ENCODE measurements around the gene BCAR3.
"Not testable (repeated sequence)": the region's sequence is repeated elsewhere in the genome, so short reads cannot be mapped to it uniquely, and the experiment has no call there.

The BCAR3 gene

GRCh38 chr1:93574511-93574910 is 107.1 kb downstream of the BCAR3 start:
- DNase-seq: no peak

DNA sequence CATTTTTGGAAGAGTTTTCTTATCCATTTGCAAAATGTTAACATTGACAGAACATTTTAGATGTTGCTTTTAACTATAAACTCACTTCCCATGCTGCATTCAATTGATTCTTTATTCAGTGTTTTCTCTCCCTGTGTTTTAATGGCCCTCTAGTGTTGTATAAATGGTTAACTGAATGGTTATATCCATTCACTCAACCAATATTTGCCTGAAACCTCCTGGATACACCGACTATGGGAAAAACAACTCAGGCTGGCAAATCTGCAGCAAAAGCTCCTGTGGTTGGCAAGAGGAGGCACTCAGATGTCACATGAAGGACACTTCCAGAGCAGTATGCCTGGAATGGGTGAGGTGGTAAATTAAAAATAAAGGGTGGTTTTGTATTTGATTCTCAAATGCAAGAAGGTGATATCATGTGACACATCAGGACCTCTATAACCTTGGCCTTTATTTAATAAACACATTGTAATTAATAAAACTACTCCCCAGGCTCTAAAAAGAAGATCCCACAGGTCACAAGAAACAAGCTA is 107.6 kb downstream of the BCAR3 start:
- DNase-seq: no peak

GRCh38 chr1:93571623-93572310 is 109.9 kb downstream of the BCAR3 start:
- DNase-seq: no peak

GRCh38 chr1:93569489-93569888 is 112.1 kb downstream of the BCAR3 start:
- DNase-seq: no peak

GRCh38 chr1:93567255-93567918 is 114.2 kb downstream of the BCAR3 start:
- no peak for DNase-seq

- DNase-seq: no peak
Observed at GRCh38 chr1:93566227-93566626, 115.4 kb downstream of the BCAR3 start.

DNA sequence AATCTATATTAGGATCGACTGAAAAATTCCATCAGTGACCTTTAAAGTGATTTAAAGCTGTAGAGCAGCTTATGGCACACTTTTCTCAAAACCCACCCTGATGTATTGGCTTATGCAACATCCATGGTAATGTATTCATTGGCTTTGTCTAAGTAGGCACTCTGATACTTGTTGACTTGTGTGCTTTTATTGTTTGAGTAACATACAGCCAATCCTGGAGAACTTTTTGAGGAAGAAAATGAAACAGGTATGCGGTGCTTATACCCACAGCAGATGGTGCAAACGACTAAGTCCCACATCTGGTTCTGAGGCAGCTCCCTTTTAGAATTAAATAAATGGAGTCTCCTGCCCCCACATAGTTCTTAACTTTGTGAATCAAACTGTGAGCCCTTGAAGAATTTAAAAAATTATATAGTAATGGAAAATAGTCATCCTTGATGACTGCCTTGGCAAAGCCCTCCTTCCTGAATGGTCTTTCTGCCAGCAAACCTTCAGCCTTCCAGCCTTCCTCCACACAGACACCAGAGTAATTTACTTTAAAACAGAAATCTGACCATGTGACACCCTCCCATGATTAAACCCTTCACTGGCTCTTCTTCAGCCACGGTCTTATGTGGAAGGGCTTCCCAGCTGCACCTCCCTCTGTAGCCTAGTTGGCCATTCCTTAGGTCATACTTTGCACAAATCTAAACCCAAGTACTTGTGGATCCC is 116.0 kb downstream of the BCAR3 start:
- DNase-seq: no peak

- DNase-seq: no peak
Observed at GRCh38 chr1:93559695-93560094, 121.9 kb downstream of the BCAR3 start.

DNA sequence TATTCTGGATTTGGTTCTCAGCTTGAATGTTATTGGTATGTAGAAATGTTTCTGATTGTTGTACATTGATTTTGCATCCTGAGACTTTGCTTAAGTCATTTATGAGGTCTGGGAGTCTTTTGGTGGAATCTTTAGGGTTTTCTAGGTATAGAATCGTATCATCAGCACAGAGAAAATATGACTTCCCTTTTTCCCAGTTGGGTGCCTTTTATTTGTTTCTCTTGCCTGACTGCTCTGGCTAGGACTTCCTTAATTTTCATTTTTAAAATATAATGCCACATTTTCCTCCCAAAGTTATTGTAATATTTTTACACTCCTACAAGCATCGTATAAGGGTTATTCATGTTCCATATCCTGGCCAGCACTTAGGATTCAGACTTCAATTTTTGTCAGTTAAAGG is 122.6 kb downstream of the BCAR3 start:
- DNase-seq: no peak

GRCh38 chr1:93556291-93556690 is 125.3 kb downstream of the BCAR3 start:
- no peak for DNase-seq

GRCh38 chr1:93554883-93555872 is 126.5 kb downstream of the BCAR3 start:
- no peak for DNase-seq

DNA sequence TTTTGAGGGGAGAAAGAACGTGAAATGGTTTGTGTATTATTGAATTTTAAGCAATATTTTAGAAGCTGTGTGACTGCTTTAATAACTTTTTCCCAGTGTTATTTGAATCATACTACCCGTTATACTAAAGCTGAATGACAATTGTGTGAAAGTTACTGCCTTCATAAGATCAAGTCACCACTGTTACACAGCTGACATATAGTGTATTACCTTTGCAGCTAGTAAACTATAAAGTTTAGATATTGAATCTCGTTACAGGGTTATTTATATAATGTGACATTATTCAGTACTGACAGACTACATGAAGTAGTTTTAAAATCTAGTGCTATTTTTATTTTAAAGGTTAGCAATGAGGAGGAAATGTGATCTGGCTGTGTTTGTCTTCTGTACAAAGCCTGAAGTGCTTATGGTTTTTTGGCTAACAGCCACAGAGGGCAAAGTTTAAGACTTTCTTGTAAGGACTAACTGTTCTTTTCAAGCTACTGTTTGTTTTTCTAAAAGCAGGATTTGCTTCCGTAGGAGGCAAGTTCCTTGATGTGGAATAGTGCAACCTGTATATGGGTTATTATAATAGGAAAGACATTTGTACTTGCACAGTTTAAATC is 127.6 kb downstream of the BCAR3 start:
- not testable (repeated sequence) for DNase-seq

GRCh38 chr1:93552741-93553455 is 128.7 kb downstream of the BCAR3 start:
- no peak for DNase-seq

DNA sequence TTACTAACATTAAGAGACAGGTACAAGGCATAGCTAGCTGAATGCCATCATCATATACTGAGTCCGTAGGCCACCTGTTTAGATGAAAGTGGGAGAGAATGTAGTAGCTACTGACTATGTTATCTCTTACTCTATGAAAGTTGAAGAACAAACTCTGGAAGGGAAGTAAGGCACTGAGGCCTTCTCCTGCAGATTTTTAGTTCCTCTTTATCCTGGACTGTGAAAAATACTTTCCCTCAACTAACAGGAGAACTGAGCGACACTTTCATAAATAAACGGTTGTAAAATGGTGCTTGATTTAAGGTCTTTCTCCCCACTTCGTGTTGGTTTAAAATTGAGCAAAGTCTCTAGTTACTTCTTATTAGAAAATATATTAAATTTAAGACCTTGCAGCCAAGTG is 131.8 kb downstream of the BCAR3 start:
- DNase-seq: no peak

- no peak for DNase-seq
Observed at GRCh38 chr1:93549131-93549530, 132.5 kb downstream of the BCAR3 start.

DNA sequence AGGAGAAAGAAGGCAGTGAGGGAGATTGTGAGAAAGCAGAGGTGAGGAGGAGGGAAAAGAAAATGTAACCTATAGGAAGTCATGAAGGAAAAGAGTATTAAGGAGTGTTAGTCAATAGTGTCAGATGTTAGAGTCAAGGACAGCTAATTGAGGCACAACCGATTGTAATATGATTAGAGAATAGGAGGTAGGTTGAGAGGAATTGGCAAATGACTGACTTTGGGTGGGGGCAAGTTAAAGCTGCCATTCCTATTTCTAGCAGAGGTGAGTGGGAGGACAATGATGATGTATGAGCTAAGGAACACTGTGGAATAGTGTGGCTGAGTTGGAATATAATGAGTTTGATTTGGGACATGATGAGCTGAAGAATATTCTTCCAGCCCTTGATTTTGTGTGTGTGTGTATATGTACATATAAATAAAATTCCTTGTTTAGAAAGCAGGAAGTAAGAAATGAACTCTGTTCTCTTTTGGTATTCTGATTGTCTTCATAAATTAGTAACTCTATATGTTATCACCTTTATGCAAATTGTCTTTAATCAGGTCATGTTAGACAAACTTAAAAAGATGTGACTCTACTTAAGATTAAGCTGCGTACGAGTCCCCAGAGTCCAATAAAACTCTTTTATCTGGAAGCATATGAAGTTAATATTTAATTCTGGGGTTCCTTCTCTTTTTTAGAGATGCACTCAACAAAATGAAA is 135.3 kb downstream of the BCAR3 start:
- no peak for DNase-seq

DNA sequence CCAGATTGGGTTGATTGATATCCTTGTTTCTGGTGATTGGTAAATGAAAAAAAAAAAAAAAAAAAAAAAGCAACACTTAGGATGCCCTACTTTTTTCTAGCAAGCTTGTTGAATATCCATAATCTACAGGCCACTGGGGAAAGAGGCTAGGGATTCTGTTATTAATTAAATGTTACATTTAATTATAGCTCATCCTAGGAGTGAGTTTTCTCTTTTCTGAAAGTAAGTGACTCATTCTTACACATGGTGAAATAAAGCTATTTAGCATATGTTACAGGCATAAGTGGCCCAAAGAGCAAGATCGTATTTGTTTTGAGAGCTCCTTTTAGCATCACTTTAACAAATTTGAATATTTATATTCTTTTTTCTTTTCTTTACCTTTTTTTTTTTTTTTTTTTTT is 139.2 kb downstream of the BCAR3 start:
- DNase-seq: no peak

- DNase-seq: no peak
Observed at GRCh38 chr1:93541045-93541444, 140.6 kb downstream of the BCAR3 start.

- no peak for DNase-seq
Observed at GRCh38 chr1:93537924-93538323, 143.7 kb downstream of the BCAR3 start.

- no peak for DNase-seq
Observed at GRCh38 chr1:93537396-93537795, 144.2 kb downstream of the BCAR3 start.

GRCh38 chr1:93533677-93534076 is 148.0 kb downstream of the BCAR3 start:
- no peak for DNase-seq
